Endothelial cell of umbilical vein (primary cell): ENCODE results near the gene SDF2. TPM values are rescaled to one million over a fixed set of nuclear protein-coding genes. Genes with fewer than 3 reads are reported as not detected.

Source experiments
- BruUV-seq: library from RNA; stranded (reverse); fragments of 400-500 nt; replicated peaks from 2 replicates; lab custom pipeline; 2021; lab: Mats Ljungman, UMichigan
- CTCF ChIA-PET: fragments of 300-600, 350-600 bp; sonication (Branson Sonifier 250); formaldehyde crosslinking; loops from one replicate; lab custom pipeline; 2021; ENCODE audit warnings: antibody characterized with exemption, inconsistent platforms; lab: Charles Lee
- POLR2A ChIA-PET: fragments of 300-600, 350-600 bp; sonication (Branson Sonifier 250); formaldehyde crosslinking; loops from one replicate; lab custom pipeline; 2021; ENCODE audit warnings: antibody characterized with exemption, inconsistent platforms; lab: Charles Lee
- DNase-seq: peaks from one replicate; pipeline ENCODE4 v3.0.0-alpha.2; 2011; ENCODE audit warnings: low read depth, low spot score
- FAIRE-seq: peaks from 2 replicates; lab custom pipeline; 2011; peaks lifted over from hg19 to GRCh38; lab: Jason Lieb, UNC
- H2AFZ ChIP-seq: 2 replicates; pipeline ENCODE4 v1.6.0; 2012; ENCODE audit warnings: low read depth, low read length, control low read depth, inconsistent platforms
- H3K27ac ChIP-seq: 2 replicates; pipeline ENCODE4 v1.5.1; 2011; ENCODE audit warnings: low read depth, mild to moderate bottlenecking, control low read depth, low read length, moderate library complexity; ENCODE audit not compliant: insufficient read depth
- H3K27me3 ChIP-seq, 2 experiments: 2 replicates each; pipeline versions ENCODE4 v1.6.0 to v1.6.1; 2011; ENCODE audit warnings: low read length in 2 of 2, mixed read lengths in 1 of 2; ENCODE audit not compliant: control insufficient read depth in 2 of 2, insufficient read depth in 2 of 2
- H3K36me3 ChIP-seq, 2 experiments: 2 replicates in 1 of 2; 3 replicates in 1 of 2; pipeline ENCODE4 v1.5.1; 2011; ENCODE audit warnings: low read length in 2 of 2, mild to moderate bottlenecking in 1 of 2, moderate library complexity in 1 of 2; ENCODE audit not compliant: control insufficient read depth in 2 of 2, insufficient read depth in 2 of 2; ENCODE audit errors: extremely low read depth in 1 of 2
- H3K4me1 ChIP-seq: 3 replicates; pipeline ENCODE4 v1.5.1; 2011; ENCODE audit warnings: mild to moderate bottlenecking, low read length; ENCODE audit not compliant: control insufficient read depth, insufficient read depth; ENCODE audit errors: extremely low read depth
- H3K4me2 ChIP-seq: 2 replicates; pipeline ENCODE4 v1.6.1; 2011; ENCODE audit warnings: low read length, control low read depth, mixed read lengths; ENCODE audit not compliant: insufficient read depth
- H3K4me3 ChIP-seq, 3 experiments: fragments of 200-600 bp in 1 of 3; sonication (generic), shearing (Covaris generic) in 1 of 3; replicated peaks in 1 of 3; 2 replicates each; pipeline ENCODE4 v1.5.1; 2011 to 2016; ENCODE audit warnings: control low read depth in 3 of 3, low read length in 3 of 3, mild to moderate bottlenecking in 2 of 3, inconsistent platforms in 1 of 3, low read depth in 1 of 3, moderate library complexity in 1 of 3; ENCODE audit not compliant: insufficient read depth in 1 of 3
- H3K79me2 ChIP-seq: 2 replicates; pipeline ENCODE4 v1.6.0; 2012; ENCODE audit warnings: low read length, inconsistent platforms; ENCODE audit not compliant: control insufficient read depth, insufficient read depth
- H3K9ac ChIP-seq: replicated peaks from 2 replicates; pipeline ENCODE3; 2011; ENCODE audit warnings: low read length, control low read depth; ENCODE audit not compliant: insufficient read depth; ENCODE audit errors: extremely low read depth
- H3K9me1 ChIP-seq: replicated peaks from 3 replicates; pipeline ENCODE4 v1.6.0; 2011; ENCODE audit warnings: mild to moderate bottlenecking, low read length; ENCODE audit not compliant: control insufficient read depth, insufficient read depth; ENCODE audit errors: extremely low read depth
- H3K9me3 ChIP-seq: replicated peaks from 2 replicates; pipeline ENCODE4 v1.5.1; 2012; ENCODE audit warnings: low read length, inconsistent platforms; ENCODE audit not compliant: control insufficient read depth, insufficient read depth
- H4K20me1 ChIP-seq: replicated peaks from 2 replicates; pipeline ENCODE3; 2011; ENCODE audit warnings: mild to moderate bottlenecking, low read length; ENCODE audit not compliant: control insufficient read depth, insufficient read depth; ENCODE audit errors: extremely low read depth
- EZH2 ChIP-seq: IDR thresholded peaks from 2 replicates; pipeline ENCODE4 v1.6.1; 2012; ENCODE audit warnings: borderline replicate concordance, low read depth, mild to moderate bottlenecking, moderate library complexity, low read length, inconsistent platforms; ENCODE audit not compliant: severe bottlenecking
- FOS ChIP-seq: IDR thresholded peaks from 2 replicates; pipeline ENCODE4 v1.6.1; 2011; ENCODE audit warnings: mild to moderate bottlenecking, low read length, moderate library complexity, borderline replicate concordance; ENCODE audit not compliant: insufficient read depth
- GATA2 ChIP-seq: IDR thresholded peaks from 2 replicates; pipeline ENCODE4 v1.7.0; 2011; ENCODE audit warnings: low read depth, mild to moderate bottlenecking, moderate library complexity, mixed read lengths, low read length; ENCODE audit not compliant: insufficient read length, insufficient read depth
- JUN ChIP-seq: IDR thresholded peaks from 2 replicates; pipeline ENCODE4 v1.6.1; 2011; ENCODE audit warnings: borderline replicate concordance, low read depth; ENCODE audit not compliant: insufficient read length, insufficient read depth
- MYC ChIP-seq: IDR thresholded peaks from one replicate; pipeline ENCODE4 v1.6.1; 2011; ENCODE audit warnings: mild to moderate bottlenecking, low read depth, low read length
- POLR2A ChIP-seq: IDR thresholded peaks from 2 replicates; pipeline ENCODE4 v1.6.1; 2012; ENCODE audit warnings: low read depth, mild to moderate bottlenecking, control low read depth, low read length
- POLR2AphosphoS5 ChIP-seq: IDR thresholded peaks from 2 replicates; pipeline ENCODE4 v1.6.1; 2012; ENCODE audit warnings: low read depth, mild to moderate bottlenecking, control low read depth, low read length, moderate library complexity; ENCODE audit not compliant: insufficient read depth
- dilution Hi-C: fragments of 300-500 bp; cut with MboI; formaldehyde crosslinking; loops from one replicate; pipeline ENCODE4 v1.15.0; 2019; ENCODE audit warnings: low sequenced_read_pairs; ENCODE audit not compliant: extremely low pct_ligation_motif_present
- intact Hi-C: fragments of 100-400 bp; cut with micrococcal nuclease; formaldehyde crosslinking; loops from one replicate; pipeline ENCODE4 v1.10.0; 2022
- polyA plus RNA-seq, 4 experiments: library from polyadenylated mRNA; depleted of rRNA in 3 of 4; stranded (reverse) in 3 of 4; unstranded in 1 of 4; fragments of >200 nt; gene quantifications; 2 replicates each; pipeline versions ENCODE4 v1.2.1 to v1.2.3, GENCODE V29; 2011 to 2012; ENCODE audit warnings: missing spikeins in 1 of 4
- total RNA-seq: library from RNA; stranded (reverse); gene quantifications from 2 replicates; pipeline ENCODE4 v1.2.3, GENCODE V29; 2021
- TF ChIP-seq, protein P1 (sequence below): IDR thresholded peaks from 2 replicates; pipeline ENCODE4 v1.6.1; 2011; ENCODE audit not compliant: insufficient read depth, insufficient read length
- TF ChIP-seq, protein P2 (sequence below), 2 donors: IDR thresholded peaks; 1 replicate in 1 of 2; 2 replicates in 1 of 2; pipeline ENCODE4 v1.5.1; 2011; ENCODE audit warnings: low read length in 2 of 2, mild to moderate bottlenecking in 2 of 2, moderate library complexity in 2 of 2, control low read depth in 1 of 2, inconsistent platforms in 1 of 2, low read depth in 1 of 2; ENCODE audit not compliant: insufficient read depth in 1 of 2; ENCODE audit errors: extremely low read depth in 1 of 2

The SDF2 gene
- total and polyA plus RNA-seq, 2 donors (not counting 3 experiments of a cell fraction or from before 2014, with no cell fraction given), result 52.6 to 77.9 TPM

DNA sequence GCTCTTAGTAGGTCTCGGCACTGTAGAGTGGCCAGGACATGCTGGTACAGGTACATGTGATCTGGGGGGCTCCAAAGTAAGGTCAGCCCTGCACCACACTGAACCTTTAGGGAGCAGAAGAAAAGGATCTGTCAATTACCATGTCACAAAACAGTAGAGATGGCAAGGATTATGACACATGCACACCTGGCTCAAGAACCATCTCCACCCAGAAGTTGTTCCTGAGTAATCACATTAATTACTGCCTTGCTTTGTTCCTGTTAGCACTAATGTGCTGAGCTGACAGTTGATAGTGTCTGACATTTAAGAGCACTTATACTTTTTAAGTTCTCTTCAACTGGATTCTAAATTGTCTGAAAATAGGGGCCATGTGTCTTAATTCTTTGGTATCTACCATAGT is 26.2 kb downstream of the SDF2 start:
- TF ChIP-seq JUN (no peak), GATA2 (no peak), POLR2AphosphoS5 (no peak), FOS (no peak), POLR2A (no peak), EZH2 (no peak), MYC (no peak)
- TF ChIP-seq, protein P1, sequence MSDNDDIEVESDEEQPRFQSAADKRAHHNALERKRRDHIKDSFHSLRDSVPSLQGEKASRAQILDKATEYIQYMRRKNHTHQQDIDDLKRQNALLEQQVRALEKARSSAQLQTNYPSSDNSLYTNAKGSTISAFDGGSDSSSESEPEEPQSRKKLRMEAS, result no peak
- TF ChIP-seq, protein P2, sequence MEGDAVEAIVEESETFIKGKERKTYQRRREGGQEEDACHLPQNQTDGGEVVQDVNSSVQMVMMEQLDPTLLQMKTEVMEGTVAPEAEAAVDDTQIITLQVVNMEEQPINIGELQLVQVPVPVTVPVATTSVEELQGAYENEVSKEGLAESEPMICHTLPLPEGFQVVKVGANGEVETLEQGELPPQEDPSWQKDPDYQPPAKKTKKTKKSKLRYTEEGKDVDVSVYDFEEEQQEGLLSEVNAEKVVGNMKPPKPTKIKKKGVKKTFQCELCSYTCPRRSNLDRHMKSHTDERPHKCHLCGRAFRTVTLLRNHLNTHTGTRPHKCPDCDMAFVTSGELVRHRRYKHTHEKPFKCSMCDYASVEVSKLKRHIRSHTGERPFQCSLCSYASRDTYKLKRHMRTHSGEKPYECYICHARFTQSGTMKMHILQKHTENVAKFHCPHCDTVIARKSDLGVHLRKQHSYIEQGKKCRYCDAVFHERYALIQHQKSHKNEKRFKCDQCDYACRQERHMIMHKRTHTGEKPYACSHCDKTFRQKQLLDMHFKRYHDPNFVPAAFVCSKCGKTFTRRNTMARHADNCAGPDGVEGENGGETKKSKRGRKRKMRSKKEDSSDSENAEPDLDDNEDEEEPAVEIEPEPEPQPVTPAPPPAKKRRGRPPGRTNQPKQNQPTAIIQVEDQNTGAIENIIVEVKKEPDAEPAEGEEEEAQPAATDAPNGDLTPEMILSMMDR (IDR thresholded peaks at IDR 0.05; ENCODE audit: extremely low read depth in 1 of 2, insufficient read depth in 1 of 2, low read depth in 1 of 2, low read length in 2 of 2), result no peak
- no TSS peak for BruUV-seq
- H3K36me3 ChIP-seq, result peaks cover 55 to 68% of the 10 kb centered on the region in 2 experiments
- POLR2A ChIA-PET, result interaction anchor here (0.6 kb wide), 1 partner anchor 321 kb away, joined by 3 read pairs; no protein-coding TSS in a partner anchor
- H3K4me3 ChIP-seq, result no peak overlapping the region
- no peaks in the 10 kb centered on the region for H4K20me1 ChIP-seq
- CTCF ChIA-PET, result interaction anchor here (1.0 to 1.6 kb wide), 2 partner anchors 12 to 75 kb away, joined by 3 to 5 read pairs; no protein-coding TSS in a partner anchor
- H3K4me1 ChIP-seq, result no peaks in the 10 kb centered on the region
- no peaks in the 10 kb centered on the region for H3K9me1 ChIP-seq
- no peak overlapping the region for H3K9ac ChIP-seq
- no peak overlapping the region for H2AFZ ChIP-seq
- FAIRE-seq (no peak), DNase-seq (no peak)
- H3K27me3 ChIP-seq, result no peaks in the 10 kb centered on the region
- H3K9me3 ChIP-seq, result no peaks in the 10 kb centered on the region
- no peak overlapping the region for H3K27ac ChIP-seq
- peaks cover 23% of the 10 kb centered on the region for H3K79me2 ChIP-seq
- intact Hi-C loops (no loop called here), dilution Hi-C loops (no loop called here)
- no peak overlapping the region for H3K4me2 ChIP-seq
